HG03066 (cell line): Measurements from ENCODE around the gene MTA2.
A peak's percentile ranks its signal among the peaks of the same experiment; 100 is the strongest.
"Not testable (repeated sequence)": the region's sequence is repeated elsewhere in the genome, so short reads cannot be mapped to it uniquely, and the experiment has no call there.

Source experiments
- ATAC-seq: cut with Tn5 transposase; IDR thresholded peaks from one replicate; pipeline ENCODE4 v1.9.1; 2021; ENCODE audit warnings: low read depth; ENCODE audit not compliant: unreplicated experiment

The MTA2 gene

DNA sequence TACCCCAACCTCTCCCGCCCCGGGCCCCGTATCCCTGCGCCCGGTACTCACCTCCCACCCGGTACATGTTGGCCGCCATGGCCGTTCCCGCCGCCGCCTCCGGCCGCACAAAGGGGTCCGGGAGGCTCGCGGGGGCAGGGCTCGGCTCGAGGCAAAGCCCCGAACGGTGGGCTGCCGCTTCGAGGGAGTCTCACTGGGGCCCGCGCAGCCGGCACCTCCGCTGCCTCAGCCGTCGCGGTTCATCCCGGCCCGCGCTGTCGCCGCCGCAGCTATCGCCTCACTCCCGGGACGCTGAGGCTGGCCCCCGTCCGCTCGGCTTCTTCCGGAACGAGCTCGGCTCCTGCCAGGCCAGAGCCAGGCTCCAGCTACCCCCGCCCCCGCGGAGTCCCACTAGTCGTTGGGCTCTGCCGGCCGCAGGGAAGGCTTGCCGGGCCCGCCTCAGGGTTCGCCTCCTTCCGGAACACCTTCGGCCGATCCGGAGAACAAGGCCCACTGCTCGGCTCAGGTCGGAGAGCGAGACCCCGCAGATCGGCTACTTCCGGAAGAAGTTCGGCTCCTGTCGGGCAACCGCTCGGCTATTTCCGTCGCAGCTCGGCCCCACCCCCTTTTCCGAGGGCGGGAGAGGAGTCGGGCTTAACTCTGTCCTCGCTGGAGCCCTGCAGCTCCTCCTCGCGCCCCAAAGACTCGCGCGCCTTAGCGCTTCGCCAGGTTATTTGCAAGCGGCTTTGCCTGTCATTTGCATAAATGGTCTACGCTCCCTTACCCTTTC, at the start of gene MTA2:
TSS of gene MTA2 (minus strand) at position 494 of the 769 bp plus-strand sequence. CDS start at position 79, 415 bp downstream.
- peak; percentile 74 for ATAC-seq

DNA sequence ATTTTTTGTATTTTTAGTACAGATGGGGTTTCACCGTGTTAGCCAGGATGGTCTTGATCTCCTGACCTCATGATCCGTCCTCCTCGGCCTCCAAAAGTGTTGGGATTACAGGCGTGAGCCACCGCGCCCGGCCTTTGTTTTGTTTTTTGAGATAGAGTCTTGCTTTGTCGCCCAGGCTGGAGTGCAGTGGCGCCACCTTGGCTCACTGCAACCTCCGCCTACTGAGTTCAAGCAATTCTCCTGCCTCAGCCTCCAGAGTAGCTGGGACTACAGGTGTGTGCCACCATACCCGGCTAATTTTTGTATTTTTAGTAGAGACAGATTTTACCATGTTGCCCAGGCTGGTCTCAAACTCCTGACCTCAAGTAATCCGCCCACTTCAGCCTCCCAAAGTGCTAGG, 48.6 kb upstream of the MTA2 start:
- ATAC-seq: not testable (repeated sequence)

DNA sequence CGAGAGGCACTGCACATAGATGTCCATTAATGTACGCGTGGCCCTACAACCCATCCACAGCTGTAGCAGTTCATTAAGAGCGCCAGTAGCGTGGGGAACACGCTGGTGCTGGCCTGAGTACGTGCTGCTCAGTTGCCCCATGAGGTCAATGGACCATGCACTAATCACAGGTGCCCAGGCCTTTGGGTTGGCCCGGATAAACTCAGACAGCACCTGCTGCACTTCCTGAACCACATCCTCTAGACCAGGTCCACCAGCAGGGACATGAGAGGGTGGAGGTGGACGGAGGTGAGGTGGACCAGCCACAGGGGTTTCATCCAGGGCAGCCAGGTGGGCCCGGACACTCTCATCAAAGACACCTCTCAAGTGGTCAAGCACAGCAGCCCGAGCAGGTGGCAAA, 47.8 kb upstream of the MTA2 start:
- ATAC-seq: no peak

DNA sequence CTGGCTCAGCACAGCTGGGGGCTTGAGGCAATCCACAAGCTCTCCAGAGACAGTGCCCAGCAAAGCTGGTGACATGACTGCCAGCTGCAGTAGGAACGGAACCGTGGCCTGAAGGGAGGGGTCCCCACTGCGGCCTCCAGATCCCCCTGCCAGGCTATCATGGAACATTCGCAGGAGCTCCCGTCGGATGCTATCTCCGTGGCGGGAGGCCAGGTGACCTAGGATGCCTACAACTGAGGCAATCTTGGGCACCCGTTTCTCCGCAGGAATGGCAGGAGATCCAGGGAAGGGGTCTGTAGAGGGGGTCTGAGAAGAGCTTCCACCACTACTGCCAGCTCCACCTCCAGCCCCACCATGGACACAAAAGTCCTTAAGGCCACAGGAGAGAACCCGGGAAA, 47.3 kb upstream of the MTA2 start:
- ATAC-seq: no peak

- ATAC-seq: no peak
Measured at GRCh38 chr11:62648185-62648966, 46.7 kb upstream of the MTA2 start.

DNA sequence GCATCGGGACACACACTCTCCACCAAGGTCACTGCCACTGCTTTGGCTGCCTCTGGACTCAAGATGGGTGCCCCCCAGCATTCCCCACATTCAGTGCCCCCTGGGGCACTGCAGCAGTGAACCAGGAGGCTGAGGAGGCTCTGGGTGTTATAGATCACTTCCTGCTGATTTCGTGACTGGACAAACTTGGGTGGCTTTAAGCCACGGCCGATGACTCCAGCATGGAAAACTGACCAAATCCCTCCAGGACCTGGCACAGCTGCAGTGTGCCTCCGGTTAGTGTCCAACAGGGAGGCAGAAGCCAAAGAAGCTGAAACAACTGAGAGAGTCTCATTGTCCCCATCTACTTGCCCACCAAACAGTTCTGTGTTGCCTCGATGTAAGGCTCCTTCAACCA, 45.9 kb upstream of the MTA2 start:
- no peak for ATAC-seq

DNA sequence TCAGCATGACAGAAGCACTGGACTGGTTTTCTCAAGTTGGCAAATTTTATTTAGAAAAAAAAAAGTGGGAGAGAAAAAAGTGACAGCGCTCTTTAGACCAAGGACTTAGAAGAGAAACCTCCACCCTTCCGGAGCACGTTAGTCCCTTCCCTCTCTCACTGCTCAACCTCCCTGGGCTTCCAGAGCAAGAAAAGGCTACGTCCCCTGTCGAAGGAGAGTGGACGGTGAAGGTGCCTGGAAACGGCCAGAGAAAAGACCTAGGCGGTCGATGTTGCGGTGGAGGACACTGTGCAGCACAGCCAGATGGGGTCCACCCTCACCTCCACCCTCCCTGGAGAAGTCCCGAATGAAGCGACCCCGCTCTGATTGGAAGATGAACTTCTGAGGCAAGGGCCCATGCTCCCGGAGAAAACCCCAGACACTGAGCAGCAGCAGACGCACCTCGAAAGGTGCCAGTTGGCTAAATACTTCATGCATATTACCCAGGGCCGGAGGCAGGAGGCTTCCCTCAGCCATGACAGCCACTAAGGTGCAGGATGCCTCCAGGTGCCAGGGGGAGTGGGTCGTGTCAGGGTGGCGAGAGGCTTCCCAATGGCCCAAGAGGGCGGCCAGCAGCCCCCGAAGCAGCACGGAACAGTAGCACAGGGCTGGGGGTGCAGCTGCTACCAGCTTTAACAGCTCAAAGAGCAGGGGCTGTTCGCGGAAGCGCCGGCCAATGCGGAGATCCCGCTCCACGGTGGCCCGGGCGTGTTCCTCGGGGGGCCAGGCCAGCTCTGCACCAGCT, 45.4 kb upstream of the MTA2 start:
- no peak for ATAC-seq

DNA sequence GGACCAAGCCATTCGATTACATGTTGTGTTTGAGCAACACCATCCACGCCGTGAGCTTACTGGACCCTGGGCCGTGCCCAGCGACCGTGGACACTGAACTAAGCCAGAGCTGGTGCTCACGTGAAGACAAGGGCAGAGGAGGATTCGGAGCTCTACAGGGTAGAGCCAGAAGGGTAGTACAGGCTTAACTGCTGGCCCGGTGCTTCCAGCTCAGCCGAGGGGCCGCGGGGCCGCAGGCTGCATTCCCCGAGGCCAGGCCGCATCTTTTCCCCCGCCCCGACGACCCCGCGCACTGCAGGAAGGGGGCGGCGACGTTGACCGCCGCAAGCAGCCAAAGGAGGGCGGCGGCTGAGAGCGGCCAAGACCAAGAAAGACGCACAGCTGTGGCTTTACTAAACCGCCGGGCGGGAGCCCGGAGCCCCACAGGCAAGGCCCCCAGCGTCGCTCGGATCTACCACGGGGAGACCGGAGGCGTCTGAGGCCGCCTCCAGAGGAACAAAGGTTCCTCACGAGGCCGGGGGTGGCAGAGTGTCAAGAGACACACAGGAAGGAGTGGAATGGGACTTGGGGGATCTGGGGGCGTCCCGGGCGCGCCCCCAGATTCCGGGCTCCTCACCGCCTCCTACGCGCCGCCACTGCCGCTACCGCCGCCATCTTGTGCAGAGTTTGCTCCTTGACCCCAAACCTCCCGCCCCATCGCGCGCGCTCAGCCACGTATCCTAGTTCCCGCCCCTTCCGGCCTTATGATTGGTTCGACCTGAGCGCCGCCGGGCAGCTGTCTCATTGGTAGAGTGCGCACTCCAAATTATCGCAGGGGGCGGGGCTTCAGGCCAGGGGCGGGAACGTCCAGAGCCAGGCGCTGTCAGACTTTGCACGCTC, 44.5 kb upstream of the MTA2 start, which contains the start of gene GANAB:
TSS of gene GANAB (minus strand) at position 668 of the 879 bp plus-strand sequence. CDS start at position 654, 14 bp downstream.
- peak; percentile 99 for ATAC-seq

DNA sequence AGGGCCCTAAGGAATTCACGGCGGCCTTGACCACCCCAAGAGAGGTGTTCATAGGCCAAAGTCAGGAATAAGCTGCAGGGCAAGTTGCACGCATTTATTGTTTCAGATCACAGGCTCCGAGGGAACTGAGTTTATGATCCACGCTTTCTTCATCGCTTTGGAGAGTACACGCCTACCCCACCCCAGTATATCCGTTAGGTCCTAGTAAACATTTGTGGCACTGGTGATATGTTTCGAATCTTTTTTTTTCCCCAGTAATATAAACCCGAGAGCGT, 43.9 kb upstream of the MTA2 start:
- no peak for ATAC-seq

DNA sequence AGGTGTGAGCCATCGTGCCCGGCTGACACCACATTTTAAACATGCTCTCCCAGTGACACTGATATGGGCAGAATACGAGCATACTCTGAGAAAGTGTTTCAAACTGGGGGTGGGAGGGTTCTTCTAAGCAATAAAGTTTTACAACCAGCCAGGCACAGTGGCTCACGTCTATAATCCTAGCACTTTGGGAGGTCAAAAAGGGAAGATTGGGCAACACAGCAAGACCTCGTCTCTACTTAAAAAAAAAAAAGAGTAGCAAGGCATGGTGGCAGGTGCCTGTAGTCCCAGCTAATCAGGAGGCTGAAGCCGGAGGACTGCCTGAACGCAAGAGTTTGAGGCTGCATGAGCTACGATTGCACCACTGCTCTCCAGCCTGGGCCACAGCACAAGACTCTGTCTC, 42.6 kb upstream of the MTA2 start:
- ATAC-seq: no peak

GRCh38 chr11:62632492-62632891, 30.8 kb upstream of the MTA2 start:
- no peak for ATAC-seq

- ATAC-seq: no peak
Measured at GRCh38 chr11:62627713-62628112, 26.0 kb upstream of the MTA2 start.

GRCh38 chr11:62622476-62623089, 20.9 kb upstream of the MTA2 start:
- ATAC-seq: no peak

DNA sequence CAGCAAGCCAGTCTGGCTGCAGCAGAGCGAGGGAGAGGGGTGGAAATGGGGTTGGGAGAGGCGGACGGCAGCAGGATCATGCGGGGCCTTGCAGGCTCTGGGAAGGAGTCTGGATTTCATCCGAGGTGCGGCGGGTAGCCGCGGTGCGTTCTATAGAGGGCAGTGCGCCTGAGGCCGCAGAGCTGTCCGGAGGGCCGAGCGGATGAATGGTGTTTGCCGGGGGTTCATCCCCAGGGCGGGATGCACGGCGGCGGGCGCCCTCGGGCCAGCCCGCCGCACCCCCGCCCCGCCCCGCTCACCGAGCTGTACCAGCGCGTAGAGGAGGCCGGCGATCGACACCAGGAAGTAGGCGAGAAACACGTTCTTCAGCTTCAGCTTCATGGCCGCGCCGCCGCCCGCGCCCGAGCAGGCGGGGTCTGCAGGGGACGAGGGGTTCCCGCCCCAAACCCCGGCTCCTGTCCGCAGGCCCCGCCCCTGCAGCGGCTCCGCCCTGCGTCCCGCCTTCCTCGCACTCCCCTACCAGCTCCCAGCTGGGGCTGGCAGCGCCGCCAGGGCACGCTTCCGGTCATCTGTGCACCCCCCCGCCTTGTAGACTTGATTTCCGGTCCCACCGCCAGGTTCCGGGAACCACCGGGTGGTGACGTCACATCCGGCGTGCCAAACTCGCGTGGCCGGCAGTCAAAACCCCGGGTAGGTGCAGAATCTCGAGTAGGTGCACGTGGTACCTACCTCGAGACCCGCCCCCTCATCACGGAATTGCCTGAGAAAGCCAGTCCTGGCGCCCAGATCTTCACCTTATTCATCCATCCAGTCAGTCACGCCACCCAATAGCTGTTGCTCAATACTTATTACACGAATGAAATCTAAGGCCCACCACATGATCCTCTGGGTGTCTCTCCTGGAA, 20.2 kb upstream of the MTA2 start, which contains the start of gene B3GAT3:
TSS of gene B3GAT3 (minus strand) at position 420 of the 904 bp plus-strand sequence. CDS start at position 381, 39 bp downstream.
- ATAC-seq: peak; percentile 95

- ATAC-seq: no peak
Measured at GRCh38 chr11:62621027-62621566, 19.4 kb upstream of the MTA2 start.

DNA sequence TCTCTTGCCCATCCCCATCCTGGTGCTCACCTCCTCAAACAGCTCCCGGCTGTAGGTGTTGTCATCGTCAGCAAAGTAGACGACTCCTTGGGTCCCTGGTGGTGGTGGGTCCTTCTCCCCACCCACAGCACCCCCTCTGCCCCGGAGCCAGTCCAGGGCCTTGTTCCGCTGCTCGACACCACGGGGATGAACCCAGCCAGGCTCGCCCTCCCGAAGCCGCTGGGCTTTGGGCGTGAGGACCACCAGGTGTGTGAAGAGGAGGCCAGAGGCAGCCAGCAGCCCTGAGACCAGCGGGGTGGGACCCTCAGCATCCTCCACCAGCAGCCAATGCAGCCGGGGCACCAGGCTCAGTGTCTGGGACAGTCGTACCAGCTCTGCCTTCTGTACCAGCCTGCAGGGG, 15.3 kb upstream of the MTA2 start:
- ATAC-seq: not testable (repeated sequence)

GRCh38 chr11:62615521-62615920, 13.9 kb upstream of the MTA2 start:
- ATAC-seq: no peak

DNA sequence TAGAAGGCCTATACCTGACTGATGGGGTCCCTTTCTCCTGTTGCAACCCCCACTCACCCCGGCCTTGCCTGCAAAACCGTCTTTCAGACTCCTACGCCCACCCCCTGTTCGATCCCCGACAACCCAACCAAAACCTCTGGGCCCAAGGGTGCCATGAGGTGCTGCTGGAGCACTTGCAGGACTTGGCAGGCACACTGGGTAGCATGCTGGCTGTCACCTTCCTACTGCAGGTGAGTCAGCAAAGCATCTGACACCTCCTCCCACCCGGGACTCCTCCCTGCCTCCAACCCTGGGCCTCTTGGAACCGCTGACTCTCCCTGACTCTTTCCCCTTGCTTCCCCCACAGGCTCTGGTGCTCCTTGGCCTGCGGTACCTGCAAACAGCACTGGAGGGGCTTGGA, 12.6 kb upstream of the MTA2 start:
- no peak for ATAC-seq
